ENCODE measurements around the gene ZC3HAV1. TPM values are rescaled to one million over a fixed set of nuclear protein-coding genes. Genes with fewer than 3 reads are reported as not detected.
"Not testable (repeated sequence)": the region's sequence is repeated elsewhere in the genome, so short reads cannot be mapped to it uniquely, and the experiment has no call there.

ZC3HAV1 gene
- total RNA-seq, 4 donors from 2014 or later = 27.7 to 34.7 (median 29.2) TPM

GRCh38 chr7:139125657-139126056 lies 16.1 kb upstream of the ZC3HAV1 start:
- Histone ChIP-seq H3K9me3 (no peaks in the 10 kb centered on the region), H3K4me3 (no peak overlapping the region), H3K27me3 (peaks cover 0 to 13% (median 0%) of the 10 kb centered on the region in 4 donors), H3K4me1 (no peaks in the 10 kb centered on the region), H3K27ac (no peak overlapping the region), H3K36me3 (no peaks in the 10 kb centered on the region)
- 53 to 59% methylated on average over 4 to 7 of the region's 7 CpGs for WGBS, 2 donors
- no peak for DNase-seq
- intact Hi-C loops (cut with DNase I) = no loop called here
- TF ChIP-seq POLR2A (IDR thresholded peaks at IDR 0.05) (no peak), CTCF (IDR thresholded peaks at IDR 0.05) (no peak)

GRCh38 chr7:139124995-139125394 lies 15.5 kb upstream of the ZC3HAV1 start:
- WGBS, 2 donors = 79 to 84% methylated on average over 3 of the region's 3 CpGs
- intact Hi-C loops (cut with DNase I); H3K9me3 ChIP-seq; H3K36me3 ChIP-seq; H3K4me3 ChIP-seq; H3K4me1 ChIP-seq; DNase-seq; H3K27ac ChIP-seq: not testable (repeated sequence)
- H3K27me3 ChIP-seq = peaks cover 0 to 13% (median 0%) of the 10 kb centered on the region in 4 donors

- no peak overlapping the region for H3K4me3 ChIP-seq
- 79 to 82% methylated on average over 4 of the region's 4 CpGs for WGBS, 2 donors
- intact Hi-C loops (cut with DNase I) = no loop called here
- TF ChIP-seq CTCF (IDR thresholded peaks at IDR 0.05) = no peak
- TF ChIP-seq POLR2A (IDR thresholded peaks at IDR 0.05) = no peak
- H3K4me1 ChIP-seq = no peaks in the 10 kb centered on the region
- H3K27me3 ChIP-seq = peaks cover 0 to 13% (median 0%) of the 10 kb centered on the region in 4 donors
- H3K9me3 ChIP-seq = no peaks in the 10 kb centered on the region
- H3K36me3 ChIP-seq = no peaks in the 10 kb centered on the region
- H3K27ac ChIP-seq = no peak overlapping the region
- DNase-seq = no peak
These were observed 14.8 kb upstream of the ZC3HAV1 start for GRCh38 chr7:139124084-139124914.

GRCh38 chr7:139119486-139119849 lies 9.9 kb upstream of the ZC3HAV1 start:
- TF ChIP-seq CTCF (IDR thresholded peaks at IDR 0.05) (no peak), POLR2A (IDR thresholded peaks at IDR 0.05) (no peak)
- WGBS, 2 donors = 80 to 91% methylated on average over 4 of the region's 4 CpGs
- no peak for DNase-seq
- Histone ChIP-seq H3K9me3 (no peaks in the 10 kb centered on the region), H3K4me1 (peaks cover 0 to 12% (median 6%) of the 10 kb centered on the region in 3 donors), H3K36me3 (no peaks in the 10 kb centered on the region), H3K27ac (no peak overlapping the region), H3K27me3 (peaks cover 0 to 9% (median 0%) of the 10 kb centered on the region in 4 donors), H3K4me3 (no peak overlapping the region)
- intact Hi-C loops (cut with DNase I) = no loop called here

GRCh38 chr7:139118805-139119485 lies 9.4 kb upstream of the ZC3HAV1 start:
- no peak overlapping the region for H3K4me3 ChIP-seq
- intact Hi-C loops (cut with DNase I) = no loop called here
- peaks cover 0 to 12% (median 6%) of the 10 kb centered on the region in 3 donors for H3K4me1 ChIP-seq
- no peaks in the 10 kb centered on the region for H3K9me3 ChIP-seq
- peaks cover 0 to 6% (median 0%) of the 10 kb centered on the region in 4 donors for H3K27me3 ChIP-seq
- no peaks in the 10 kb centered on the region for H3K36me3 ChIP-seq
- TF ChIP-seq POLR2A (IDR thresholded peaks at IDR 0.05) (no peak), CTCF (IDR thresholded peaks at IDR 0.05) (no peak)
- DNase-seq = no peak
- 80 to 82% methylated on average over 6 of the region's 7 CpGs for WGBS, 2 donors
- no peak overlapping the region for H3K27ac ChIP-seq
